ENCODE results near the gene DLGAP1. TPM values are rescaled to one million over a fixed set of nuclear protein-coding genes. Genes with fewer than 3 reads are reported as not detected.
A peak's percentile ranks its signal among the peaks of the same experiment; 100 is the strongest.

The DLGAP1 gene
- total and polyA plus RNA-seq, 10 of the 15 experiments (the other 5 are each of a cell fraction or from before 2014, with no cell fraction given), result 0.23 to 27.6 (median 1.9) TPM

DNA sequence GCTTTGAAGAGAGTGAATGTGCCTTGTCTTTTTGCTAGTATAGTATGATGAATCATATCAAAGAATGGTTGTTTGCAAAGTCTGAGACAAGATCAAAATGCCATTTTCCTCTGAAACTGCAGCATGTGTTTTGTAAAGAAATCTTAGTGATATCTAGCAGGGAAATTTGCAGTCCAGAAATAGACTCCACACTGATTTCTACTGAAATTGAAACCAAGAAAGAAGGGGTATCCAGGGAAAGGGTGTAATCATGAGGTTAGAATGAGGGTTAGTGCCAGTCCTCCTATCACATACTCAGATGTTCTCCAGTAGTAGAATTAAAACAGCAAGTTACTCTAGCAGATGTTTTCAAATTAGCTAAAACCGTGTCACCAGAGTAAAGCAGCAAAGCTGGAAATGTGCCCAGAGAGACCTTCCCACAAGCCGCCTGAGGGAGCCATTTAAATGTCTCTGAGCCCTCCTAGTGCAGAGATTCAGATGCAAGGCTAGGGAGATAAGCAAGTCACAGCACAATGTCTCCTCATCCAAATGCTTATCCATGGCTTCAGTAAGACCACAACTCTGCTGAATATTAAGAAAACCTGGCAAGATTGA is 4.9 kb downstream of the DLGAP1 start (continued):
- TF ChIP-seq HDAC2 (IDR thresholded peaks at IDR 0.05) (no peak), EP300 (IDR thresholded peaks at IDR 0.05; ENCODE audit: borderline replicate concordance in 1 of 2, control insufficient read depth in 1 of 2, low read depth in 2 of 2, low read length in 2 of 2) (no peak), SMC3 (IDR thresholded peaks at IDR 0.05; ENCODE audit: borderline replicate concordance, low read length) (peak; percentile 28; the same call in 1 of the 2 replicates), FOXK2 (IDR thresholded peaks at IDR 0.05) (no peak), BHLHE40 (IDR thresholded peaks at IDR 0.05; ENCODE audit: borderline replicate concordance in 1 of 2, low read depth in 2 of 2, low read length in 1 of 2) (no peak), MTA3 (IDR thresholded peaks at IDR 0.05; ENCODE audit: borderline replicate concordance, low read length) (no peak), SMAD5 (IDR thresholded peaks at IDR 0.05; ENCODE audit: low read depth) (no peak), IKZF1 (conservative IDR thresholded peaks at IDR 0.05) (peak; percentile 49; the same call in 1 of the 2 replicates), PAX8 (IDR thresholded peaks at IDR 0.05) (no peak), POLR2AphosphoS5 (IDR thresholded peaks at IDR 0.05; ENCODE audit: low read length) (no peak), TCF12 (IDR thresholded peaks at IDR 0.05; ENCODE audit: low read depth, low read length) (no peak), FOXM1 (IDR thresholded peaks at IDR 0.05; ENCODE audit: low read depth, low read length) (no peak), KAT2A (conservative IDR thresholded peaks at IDR 0.05; ENCODE audit: control insufficient read depth, low read depth, low read length) (no peak), HSF1 (IDR thresholded peaks at IDR 0.05; ENCODE audit: low read depth, low read length) (no peak), BACH1 (IDR thresholded peaks at IDR 0.05; ENCODE audit: borderline replicate concordance) (no peak), STAT1 (conservative IDR thresholded peaks at IDR 0.05) (no peak), EZH2 (IDR thresholded peaks at IDR 0.05; ENCODE audit: borderline replicate concordance, control insufficient read depth, low read depth, low read length) (no peak), RAD21 (IDR thresholded peaks at IDR 0.05; ENCODE audit: insufficient read depth, low read depth, low read length) (no peak), MEF2B (IDR thresholded peaks at IDR 0.05; ENCODE audit: partially characterized antibody, poor library complexity, severe bottlenecking) (peak; percentile 60), EGR1 (IDR thresholded peaks at IDR 0.05; ENCODE audit: borderline replicate concordance in 1 of 2, low read depth in 2 of 2, low read length in 2 of 2) (no peak), NR2F1 (conservative IDR thresholded peaks at IDR 0.05) (no peak), YBX1 (IDR thresholded peaks at IDR 0.05) (no peak), SREBF1 (IDR thresholded peaks at IDR 0.05; ENCODE audit: low read length) (no peak), SUPT20H (IDR thresholded peaks at IDR 0.05; ENCODE audit: borderline replicate concordance, control insufficient read depth, low read depth, low read length) (no peak), NFXL1 (IDR thresholded peaks at IDR 0.05; ENCODE audit: borderline replicate concordance) (no peak), TCF3 (IDR thresholded peaks at IDR 0.05; ENCODE audit: borderline replicate concordance, insufficient read depth, low read depth, low read length) (no peak), SREBF2 (IDR thresholded peaks at IDR 0.05; ENCODE audit: low read length) (no peak), RUNX3 (IDR thresholded peaks at IDR 0.05; ENCODE audit: low read length) (no peak), MTA2 (IDR thresholded peaks at IDR 0.05; ENCODE audit: low read depth) (peak; percentile 33; the same call in 1 of the 2 replicates), STAT3 (IDR thresholded peaks at IDR 0.05; ENCODE audit: low read depth, low read length) (peak; percentile 30; the same call in 1 of the 2 replicates)
- TF ChIP-seq, protein P1, sequence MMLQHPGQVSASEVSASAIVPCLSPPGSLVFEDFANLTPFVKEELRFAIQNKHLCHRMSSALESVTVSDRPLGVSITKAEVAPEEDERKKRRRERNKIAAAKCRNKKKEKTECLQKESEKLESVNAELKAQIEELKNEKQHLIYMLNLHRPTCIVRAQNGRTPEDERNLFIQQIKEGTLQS (IDR thresholded peaks at IDR 0.05; ENCODE audit: borderline replicate concordance, extremely low read depth, low read depth, low read length), result no peak
